PC-3 (cell line): Measurements from ENCODE around the gene ENDOV.

Source experiments
- CTCF ChIP-seq: fragments of 300-600 bp; sonication (generic); conservative IDR thresholded peaks from 2 replicates; pipeline ENCODE4 v1.5.1; 2017; ENCODE audit warnings: antibody characterized with exemption, low read depth, mild to moderate bottlenecking, low read length
- EZH2phosphoT487 ChIP-seq: fragments of 300-600 bp; sonication (generic); IDR thresholded peaks from 2 replicates; pipeline ENCODE4 v1.6.1; 2018; ENCODE audit warnings: mild to moderate bottlenecking, antibody characterized with exemption, low read length, borderline replicate concordance

- TF ChIP-seq CTCF (no peak), EZH2phosphoT487 (no peak)
Measured at GRCh38 chr17:80477647-80478478, 62.9 kb downstream of the ENDOV start.
